GM21367 (cell line): ENCODE measurements around the gene DNAH10.

ENCODE experiments used
- ATAC-seq: cut with Tn5 transposase; IDR thresholded peaks from one replicate; pipeline ENCODE4 v1.9.1; 2021; ENCODE audit not compliant: unreplicated experiment

DNAH10 gene

DNA sequence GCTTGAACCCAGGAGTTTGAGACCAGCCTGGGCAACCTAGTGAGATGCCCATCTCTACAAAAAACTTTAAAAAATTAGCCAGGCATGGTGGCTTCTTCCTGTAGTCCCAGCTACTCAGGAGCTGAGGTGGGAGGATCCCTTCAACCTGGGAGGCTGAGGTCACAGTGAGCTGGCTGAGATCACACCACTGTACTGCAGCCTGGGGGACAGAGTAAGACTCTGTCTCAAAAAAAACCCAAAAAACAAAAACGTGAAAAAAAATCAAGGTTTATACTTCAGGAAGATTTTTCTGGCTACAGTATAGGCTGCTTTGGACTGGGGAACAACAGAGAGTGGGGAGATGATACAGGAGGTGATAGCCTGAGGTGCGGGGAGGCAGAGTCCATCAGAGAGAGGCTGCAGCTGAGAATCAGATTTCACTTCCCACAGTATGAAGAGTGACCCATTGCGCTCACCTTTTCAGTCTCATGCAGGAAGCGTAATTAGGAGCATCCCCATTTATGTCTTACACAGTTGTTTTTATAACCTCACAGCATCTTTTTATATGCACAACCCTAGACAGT lies 28.9 kb downstream of the DNAH10 start:
- no peak for ATAC-seq

DNA sequence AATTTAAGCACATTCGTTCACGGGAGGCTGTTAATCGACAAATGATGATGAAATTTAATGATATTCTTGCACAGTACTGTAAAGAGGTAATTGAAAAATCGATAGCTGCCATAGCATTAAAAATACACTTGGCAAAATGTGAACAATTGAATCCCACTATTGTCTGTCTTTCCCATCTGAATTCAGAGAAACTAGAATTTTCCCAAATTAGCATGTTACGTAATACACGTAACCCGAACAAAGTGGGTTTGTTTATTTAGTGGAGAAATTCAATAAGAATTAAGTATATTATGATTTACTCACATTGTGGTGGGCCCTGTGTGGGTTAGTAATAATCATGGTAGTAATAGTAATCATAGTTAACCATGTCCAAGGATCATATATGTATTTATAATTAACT lies 31.9 kb downstream of the DNAH10 start:
- no peak for ATAC-seq

DNA sequence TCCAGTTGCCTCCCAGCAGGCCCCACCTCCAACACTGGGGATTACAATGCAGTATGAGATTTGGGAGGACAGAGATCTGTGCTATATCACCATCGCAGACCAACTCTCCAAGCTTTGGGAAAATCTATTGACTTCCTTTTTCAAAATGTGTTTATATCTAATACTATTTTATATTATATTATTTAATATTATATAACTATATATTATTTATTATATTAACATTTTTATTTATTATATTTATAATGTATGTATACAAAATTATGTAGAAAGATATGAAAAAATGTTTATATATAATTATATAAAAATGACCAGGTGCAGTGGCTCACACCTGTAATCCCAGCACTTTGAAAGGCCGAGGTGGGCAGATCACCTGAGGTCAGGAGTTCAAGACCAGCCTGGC lies 36.4 kb downstream of the DNAH10 start:
- ATAC-seq: no peak

DNA sequence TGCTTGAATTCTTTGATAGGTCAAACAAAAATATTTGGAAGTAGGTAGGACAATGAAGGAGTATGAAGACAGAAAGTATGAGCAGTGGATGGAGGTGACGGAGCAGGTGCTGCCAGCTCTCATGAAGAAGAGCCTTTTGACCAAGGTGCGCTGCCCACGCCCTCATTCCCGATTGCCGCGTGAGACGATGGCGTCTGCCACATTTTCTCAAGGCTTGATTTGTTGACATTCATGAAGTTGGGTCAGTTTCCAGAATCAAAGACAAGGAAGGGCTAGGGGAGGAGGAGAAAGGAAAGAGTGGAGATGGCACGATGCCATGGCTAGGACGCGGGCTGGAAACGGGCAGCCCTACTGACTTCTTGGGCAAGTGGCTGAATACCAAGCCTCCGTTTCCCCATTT lies 37.1 kb downstream of the DNAH10 start:
- ATAC-seq: no peak

DNA sequence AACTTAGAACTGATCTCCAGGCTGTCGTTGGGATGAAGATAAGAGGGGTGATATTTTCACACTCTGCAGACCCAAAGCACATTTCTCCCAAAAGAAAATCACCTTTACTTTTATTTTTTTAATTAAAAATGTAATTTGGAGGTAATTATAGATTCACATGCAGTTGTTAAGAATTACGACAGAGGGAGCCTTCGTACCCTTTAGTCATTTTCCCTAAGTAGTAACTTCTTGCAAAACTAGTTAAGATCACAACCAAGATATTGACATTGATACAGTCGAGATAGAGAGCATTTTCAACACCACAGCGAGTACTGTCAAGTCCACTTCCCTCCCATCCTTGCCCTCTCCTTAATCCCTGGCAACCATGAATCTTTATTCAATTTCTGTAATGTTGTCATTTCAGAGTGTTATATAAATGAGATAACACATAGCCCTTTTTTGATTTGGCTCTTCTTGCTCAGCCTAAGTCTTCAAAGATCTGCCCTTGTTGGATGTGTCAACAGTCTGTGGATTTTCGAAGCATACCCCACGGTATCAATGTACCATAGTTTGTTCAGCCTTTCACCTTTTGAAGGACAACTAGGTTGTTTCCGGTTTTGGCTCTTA lies 39.6 kb downstream of the DNAH10 start:
- ATAC-seq: no peak

DNA sequence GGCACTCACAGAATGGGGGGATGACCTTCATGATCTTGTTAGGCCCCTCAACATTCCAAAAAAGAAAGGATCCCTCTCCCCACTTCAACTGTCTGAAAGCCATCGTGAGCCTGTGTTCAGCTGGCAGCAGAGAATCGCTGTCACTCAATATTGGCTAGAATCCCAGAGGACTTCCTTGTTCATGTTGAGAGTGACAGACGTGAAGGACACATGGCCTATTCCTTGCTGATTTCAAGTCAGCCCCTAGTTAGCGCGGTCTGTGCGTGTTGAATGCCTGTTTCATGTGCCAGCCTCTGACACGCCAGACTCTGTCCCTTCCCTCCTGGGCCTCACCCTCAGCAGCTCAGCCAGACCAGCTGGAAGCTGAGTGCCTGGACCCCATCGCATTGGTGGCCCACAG lies 43.1 kb downstream of the DNAH10 start:
- no peak for ATAC-seq

DNA sequence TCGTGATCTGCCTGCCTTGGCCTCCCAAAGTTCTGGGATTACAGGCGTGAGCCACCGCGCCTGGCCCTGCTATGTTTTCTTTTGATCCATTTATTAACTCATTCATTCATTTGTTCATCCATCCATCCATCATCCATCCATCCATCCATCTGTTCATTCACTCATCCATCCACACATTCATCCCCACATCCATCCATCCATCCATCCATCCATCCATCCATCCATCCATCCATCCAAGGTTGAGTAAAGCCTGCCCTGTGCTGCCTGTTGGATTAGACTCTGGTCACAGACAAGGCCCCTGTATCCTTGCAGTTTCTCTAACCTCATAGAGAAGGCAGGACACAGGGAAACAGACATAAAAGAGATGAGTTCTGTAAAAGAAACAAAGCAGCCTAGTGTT lies 44.9 kb downstream of the DNAH10 start:
- ATAC-seq: no peak

DNA sequence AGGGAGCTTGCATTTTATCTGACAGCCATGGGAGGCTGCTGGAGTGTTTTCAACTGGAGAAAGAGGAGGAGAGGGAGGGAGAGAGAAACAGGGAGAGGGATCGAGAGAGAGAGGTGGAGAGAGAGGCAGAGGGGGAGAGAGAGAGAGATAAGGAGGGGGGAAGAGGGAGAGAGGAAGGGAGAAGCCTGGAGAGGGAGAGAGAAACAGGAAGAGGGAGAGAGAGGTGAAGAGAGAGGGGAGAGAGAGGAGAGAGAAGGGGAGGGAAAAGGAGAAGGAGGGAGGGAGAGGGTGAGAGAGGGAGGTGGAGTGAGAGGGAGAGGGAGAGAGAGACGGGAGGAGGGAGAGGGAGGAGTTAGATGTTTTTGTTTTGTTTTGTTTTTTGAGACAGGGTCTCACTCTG lies 45.6 kb downstream of the DNAH10 start:
- ATAC-seq: no peak

DNA sequence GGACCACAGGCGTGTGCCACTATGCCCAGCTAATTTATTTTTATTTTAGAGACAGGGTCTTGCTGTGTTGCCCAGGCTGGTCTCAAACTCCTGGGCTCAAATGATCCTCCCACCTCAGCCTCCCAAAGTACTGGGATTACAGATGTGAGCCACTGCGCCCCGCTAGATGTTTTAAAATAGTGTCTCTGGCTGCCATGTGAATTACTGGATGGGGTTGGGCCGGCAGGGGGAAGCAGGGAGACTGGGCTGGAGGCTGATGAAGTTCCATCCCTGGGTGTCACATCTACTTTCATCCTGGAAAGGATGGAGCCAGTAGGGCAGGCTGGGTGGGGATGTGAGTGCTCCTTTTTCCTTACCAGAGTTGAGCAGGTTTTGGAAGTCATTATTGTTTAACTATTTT lies 46.1 kb downstream of the DNAH10 start:
- no peak for ATAC-seq

DNA sequence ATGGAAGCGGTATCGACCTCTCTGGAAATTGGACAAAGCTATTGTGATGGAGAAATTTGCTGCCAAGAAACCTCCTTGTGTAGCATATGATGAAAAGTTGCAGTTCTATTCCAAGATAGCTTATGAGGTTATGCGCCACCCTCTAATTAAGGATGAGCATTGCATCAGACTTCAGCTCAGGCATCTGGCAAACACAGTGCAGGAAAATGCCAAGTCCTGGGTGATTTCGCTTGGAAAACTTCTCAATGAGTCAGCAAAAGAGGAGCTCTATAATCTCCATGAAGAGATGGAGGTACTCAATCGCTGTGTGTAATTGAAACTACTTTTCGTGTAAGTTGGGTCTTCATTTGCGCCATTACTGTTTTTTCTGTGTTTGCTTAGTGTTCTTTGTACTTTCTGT lies 51.2 kb downstream of the DNAH10 start:
- no peak for ATAC-seq

DNA sequence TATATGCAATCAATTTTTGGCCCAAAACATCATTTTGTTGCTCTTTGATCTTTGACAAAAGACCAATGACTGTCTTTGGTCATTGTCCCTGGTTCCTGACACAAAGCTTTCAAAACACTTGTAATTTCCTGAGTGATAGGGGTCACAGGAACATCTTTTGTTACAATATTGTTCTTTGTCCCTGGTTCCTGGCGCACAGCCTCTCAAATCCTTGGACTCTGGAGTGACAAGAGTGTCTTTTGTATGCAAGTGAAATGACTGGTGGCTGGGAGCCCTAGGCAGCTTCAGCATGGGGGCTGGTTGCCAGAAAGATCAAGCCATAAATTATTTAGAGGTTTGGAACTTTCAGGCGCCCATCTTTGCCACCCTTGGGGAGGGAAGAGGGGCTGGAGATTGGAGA lies 53.9 kb downstream of the DNAH10 start:
- ATAC-seq: no peak

DNA sequence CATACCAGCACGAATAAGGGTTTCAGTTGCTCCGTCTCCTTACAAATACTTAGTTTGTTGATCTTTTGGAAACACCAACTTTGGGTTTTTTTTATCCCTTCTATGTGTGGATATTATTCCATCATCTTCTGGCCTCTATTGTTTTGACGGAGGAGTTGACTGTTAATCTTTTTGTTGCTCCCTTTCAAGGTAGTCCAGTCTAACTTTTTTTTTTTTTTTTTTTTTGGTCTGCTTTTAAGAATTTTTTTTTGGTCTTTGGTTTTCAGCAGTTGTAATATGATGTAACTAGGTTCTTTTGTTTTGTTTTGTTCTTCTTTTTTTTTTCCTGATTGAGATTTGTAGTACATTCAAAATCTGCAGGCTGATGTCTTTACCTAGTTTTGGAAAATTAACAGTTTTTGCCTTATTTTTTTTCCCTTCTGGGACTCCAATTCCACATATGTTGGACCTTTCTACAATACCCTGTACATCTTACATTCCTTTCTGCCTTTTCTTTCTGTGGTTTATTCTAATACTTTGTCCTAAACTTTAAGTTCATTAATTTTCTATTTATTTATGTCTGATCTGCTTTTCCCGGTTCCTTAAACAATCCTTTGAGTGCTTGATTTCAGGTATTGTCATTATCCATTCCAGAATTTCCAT lies 54.9 kb downstream of the DNAH10 start:
- ATAC-seq: no peak

DNA sequence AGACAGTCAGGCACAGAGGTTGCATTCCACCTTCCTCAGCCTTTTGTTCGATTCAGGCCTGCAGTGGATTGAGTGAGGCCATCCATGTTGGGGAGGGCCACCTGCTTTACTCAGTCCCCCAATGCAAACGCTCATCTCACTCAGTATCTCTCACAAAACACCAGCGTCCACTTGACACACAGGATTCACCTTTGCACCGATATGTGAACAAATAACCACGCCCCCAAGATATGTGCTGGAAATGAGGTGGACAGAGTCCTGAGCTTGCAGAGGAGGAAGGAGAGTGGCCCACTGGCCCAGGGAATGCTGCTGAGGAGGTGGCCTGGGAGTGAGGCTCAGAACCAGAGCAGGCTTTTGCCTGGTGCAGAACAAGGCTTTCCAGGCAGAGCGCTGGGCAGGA lies 60.7 kb downstream of the DNAH10 start:
- ATAC-seq: no peak

DNA sequence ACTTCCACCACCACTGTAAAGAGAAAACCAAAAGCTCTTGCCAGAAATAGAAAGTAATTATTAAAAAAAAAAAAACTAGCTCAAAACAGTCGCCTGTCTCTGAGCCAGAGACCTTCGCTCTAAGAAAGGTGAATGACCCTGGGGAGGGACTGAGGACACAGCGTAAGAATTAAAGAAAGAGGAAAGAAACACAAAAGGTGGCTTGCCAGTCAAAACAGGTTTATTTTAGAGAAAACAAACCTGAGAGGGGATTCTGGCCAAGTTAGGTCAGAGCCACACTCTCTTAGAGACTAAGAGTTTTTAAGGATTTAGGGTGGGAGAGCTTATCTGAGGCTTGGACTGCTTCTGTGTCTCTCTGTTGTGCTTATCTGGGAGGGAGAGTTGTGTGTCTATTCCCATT lies 66.0 kb downstream of the DNAH10 start:
- no peak for ATAC-seq

DNA sequence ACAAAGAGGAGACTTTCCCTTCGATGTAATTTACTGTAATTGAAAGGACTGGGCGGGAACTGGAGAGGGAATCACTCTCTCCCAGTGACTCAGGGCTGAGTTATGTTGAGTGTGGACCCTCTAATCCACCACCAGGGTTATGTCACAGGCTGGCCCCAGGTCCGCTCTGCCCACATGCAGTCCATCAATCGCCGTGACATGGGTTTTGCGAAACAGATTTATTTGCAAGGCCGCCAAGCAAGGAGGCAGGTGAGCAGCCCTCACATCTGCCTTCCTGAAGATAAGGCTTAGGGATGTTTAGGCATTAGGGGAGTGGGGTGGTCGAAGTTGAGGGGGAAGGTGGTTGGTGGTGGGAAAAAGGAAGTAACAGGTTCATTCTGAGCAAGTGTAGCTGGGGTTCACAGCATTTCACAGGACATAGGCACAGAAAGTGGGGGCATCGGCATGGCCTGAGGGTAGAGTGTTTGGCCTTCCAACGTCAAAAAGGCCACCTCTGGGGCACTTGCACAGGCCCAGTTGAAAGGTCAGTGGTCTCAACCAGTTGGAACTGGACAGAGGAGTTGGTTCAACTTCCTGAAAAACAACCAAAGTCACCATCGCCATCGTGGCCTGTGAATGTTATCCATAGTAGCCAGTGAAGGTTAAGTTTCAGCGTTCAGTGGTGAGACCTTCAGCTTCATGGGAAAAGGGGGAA lies 66.9 kb downstream of the DNAH10 start:
- ATAC-seq: no peak

DNA sequence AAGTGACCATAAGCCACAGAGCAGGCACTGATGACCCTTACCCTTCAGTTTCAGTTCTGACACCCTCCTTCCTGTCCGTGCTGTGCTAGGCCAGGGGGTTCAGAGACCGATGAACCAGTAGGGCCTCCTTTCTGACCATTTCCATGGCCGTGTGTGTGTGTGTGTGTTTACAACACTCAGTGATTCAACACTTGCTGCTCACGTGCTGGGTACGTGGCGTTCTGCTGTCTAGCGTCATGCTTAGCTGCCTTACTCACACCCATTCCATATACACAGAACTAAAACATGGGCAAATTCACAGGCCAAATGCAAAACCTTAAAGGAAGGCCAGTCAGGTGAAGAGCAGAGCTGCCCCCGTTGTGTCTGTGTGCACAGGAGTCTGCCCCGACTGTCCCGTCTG lies 67.5 kb downstream of the DNAH10 start:
- no peak for ATAC-seq

DNA sequence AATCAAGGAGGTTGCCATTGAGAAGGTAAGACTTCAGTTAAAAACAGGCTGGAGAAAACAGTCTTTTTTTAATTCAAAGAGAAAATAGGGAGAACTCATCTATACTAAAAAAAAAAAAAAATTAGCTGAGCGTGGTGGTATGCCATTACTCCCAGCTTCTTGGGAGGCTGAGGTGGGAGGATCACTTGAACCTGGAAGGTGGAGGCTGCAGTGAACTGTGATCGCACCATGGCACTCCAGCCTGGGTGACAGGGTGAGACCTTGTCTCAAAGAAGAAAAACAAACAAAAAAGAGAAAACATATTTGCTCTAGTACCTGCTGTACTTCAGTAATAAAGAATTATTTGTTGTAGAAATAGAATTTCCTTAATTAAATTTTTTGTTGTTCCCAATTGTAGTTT lies 68.6 kb downstream of the DNAH10 start:
- no peak for ATAC-seq

DNA sequence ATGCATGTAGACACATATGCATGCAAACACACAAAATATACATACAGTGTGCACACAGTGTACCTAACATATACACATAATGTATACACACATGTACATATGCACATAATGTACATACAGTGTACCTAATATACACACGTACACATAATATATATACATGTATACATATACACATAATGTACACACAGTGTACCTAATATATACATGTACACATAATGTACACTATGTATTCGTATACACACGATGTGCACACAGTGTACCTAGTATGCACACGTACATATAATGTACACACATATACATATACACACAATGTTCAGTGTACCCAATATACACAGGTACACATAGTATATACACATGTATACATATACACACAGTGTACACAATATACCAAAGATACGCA lies 70.0 kb downstream of the DNAH10 start:
- ATAC-seq: no peak

DNA sequence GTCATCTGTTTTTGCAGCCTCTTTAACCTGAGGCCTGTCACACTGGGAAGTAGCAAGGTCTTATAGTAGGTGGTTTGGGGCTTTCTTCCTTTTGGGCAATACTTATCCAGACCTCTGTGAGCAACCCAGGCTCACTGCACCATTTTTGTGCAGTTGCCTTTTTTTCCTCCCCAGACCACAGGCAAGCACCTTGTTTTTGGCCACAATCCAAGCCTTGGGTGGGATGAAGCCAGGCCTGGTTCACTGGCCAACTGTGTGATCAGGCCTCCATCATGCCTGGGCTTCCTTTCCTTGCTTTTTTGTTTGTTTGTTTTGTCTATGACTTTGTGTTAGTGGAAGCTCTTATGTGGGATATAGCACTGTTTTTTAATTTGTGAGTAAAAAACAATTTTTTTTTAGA lies 71.7 kb downstream of the DNAH10 start:
- ATAC-seq: no peak

DNA sequence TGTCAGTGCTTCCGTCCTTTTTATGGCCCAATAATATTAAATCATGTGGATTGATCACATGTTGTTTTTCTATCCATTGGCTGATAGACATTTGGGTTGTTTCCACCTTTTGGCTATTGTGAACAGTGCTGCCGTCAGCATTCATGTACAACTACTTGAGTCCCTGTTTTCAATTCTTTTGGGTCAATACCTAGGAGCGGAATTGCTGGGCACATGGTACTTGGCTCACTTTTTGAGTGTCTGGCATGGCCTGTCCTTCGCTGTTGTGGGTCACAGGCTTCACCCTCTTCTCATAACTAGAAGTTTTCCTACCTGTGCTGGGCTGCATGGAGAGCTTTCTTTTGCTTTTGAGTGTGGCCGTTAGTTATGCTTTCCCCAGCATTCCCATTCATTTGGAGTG lies 72.7 kb downstream of the DNAH10 start:
- no peak for ATAC-seq

DNA sequence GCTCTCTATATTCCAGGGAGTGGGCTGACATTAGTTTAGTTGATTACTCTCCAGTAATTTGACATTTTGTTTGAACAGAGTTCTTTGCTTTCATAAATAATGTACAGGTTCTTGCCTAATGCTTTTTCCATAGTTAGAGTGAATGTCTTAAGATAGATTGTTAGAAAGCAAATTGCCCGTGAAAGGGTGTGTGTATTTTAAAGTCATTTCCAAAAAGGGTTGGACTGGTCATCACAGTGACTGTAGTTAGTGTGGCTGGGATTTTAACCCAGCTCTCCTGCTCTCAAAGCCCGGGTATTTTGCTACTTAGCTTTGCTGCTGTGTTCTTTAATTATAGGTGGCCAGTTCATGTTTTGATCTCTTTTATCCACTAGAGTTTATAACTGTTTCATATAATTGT lies 74.2 kb downstream of the DNAH10 start:
- ATAC-seq: no peak

DNA sequence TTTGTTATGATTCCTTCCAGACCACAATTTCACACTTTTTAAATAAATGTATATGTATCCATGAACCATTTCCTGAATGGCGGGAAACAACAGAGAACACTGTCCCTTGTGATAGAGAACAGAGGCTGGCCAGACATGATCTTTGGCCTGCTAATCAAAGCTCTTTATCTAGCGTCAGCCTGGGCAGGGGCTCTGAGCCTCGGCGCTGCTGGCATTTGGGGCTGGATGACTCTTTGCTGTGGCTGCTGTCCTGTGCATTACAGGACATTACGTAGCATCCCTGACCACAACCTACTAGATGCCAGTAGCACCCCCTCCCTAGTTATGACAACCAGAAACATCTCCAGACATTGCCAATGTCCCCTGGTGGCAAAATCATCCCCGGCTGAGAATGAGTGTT lies 77.7 kb downstream of the DNAH10 start:
- no peak for ATAC-seq
